RPMI8226 (cell line): ENCODE data around the gene REEP6.
"Not testable (repeated sequence)": the region's sequence is repeated elsewhere in the genome, so short reads cannot be mapped to it uniquely, and the experiment has no call there.

Source experiments
- DNase-seq: peaks from one replicate; pipeline ENCODE4 v3.0.0-alpha.2; 2015

Gene REEP6

GRCh38 chr19:1509602-1510441 lies 18.8 kb downstream of the REEP6 start:
- no peak for DNase-seq

- no peak for DNase-seq
Observed at GRCh38 chr19:1510442-1510806, 19.4 kb downstream of the REEP6 start.

- no peak for DNase-seq
Observed at GRCh38 chr19:1510807-1511206, 19.8 kb downstream of the REEP6 start.

- DNase-seq, result peak; percentile 31
Observed at GRCh38 chr19:1511318-1512317, 20.6 kb downstream of the REEP6 start.

DNA sequence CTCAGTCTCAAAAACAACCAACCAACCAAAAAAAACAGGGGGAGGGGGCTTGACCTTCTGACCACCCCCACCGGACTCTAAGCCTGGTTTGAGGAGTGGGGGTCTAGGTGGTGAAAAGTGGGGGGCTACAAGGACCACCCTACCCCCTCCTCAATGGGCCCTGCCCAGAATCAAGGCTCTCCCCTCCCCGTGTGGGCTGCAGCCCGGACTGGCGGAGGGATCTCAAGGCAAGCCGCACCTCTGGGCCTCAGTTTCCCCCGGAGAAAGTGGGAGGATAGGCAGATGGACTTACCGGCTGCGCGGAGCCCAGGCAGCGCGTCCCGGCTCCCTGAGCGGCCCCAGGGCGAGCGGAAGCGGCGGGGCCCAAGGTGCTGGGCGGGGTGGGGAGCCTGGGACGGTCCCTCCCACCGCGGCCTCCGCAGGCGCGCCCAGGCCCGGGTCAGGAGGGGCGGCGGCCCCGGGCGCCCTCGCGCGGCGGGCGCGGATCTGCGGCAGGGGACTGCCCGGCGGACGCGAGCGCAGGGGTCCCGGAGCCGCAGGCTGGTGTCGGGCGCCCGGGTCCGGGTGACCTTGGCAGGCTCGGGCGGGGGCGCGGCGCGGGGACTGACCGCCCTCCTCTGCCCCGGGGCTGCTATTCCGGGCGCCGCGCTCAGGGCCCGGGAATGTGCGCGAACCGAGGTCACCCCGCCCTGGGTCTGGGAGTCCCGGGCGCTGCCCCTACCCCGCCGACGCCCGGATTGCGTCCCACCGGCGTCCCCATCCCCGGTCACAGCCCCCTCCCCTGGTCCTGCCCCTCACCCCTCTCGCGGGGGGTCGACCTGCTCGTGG lies 21.9 kb downstream of the REEP6 start, which contains the start of gene ADAMTSL5:
TSS of gene ADAMTSL5 (minus strand) at position 349 of the 828 bp plus-strand sequence. CDS start 2,076 bp downstream, outside the sequence.
- peak; percentile 89 for DNase-seq

- peak; percentile 83 for DNase-seq
Observed at GRCh38 chr19:1513499-1514294, 22.7 kb downstream of the REEP6 start.

GRCh38 chr19:1514295-1514661 lies 23.3 kb downstream of the REEP6 start:
- DNase-seq, result no peak

- no peak for DNase-seq
Observed at GRCh38 chr19:1514986-1515721, 24.2 kb downstream of the REEP6 start.

GRCh38 chr19:1516395-1516753 lies 25.4 kb downstream of the REEP6 start:
- no peak for DNase-seq

DNA sequence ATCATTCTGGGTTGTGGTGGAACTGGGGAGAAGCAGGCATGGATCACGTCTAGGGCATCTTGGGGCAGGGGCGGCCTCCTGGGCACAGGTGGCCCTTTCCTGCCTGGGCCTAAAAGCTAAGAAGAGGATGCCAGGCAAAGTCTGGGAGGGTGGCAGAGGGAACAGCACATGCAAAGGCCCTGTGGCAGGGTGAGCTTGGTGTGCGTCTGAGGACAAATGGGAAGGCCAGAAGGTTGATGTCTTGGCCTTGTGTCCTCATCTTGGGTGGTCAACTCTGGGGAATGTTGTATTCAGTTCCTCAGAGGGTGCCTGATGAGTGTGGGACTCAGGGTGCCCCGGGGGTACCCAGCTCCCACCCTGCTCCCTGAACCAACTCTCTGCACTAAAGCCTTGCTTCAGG lies 27.5 kb downstream of the REEP6 start:
- no peak for DNase-seq

DNA sequence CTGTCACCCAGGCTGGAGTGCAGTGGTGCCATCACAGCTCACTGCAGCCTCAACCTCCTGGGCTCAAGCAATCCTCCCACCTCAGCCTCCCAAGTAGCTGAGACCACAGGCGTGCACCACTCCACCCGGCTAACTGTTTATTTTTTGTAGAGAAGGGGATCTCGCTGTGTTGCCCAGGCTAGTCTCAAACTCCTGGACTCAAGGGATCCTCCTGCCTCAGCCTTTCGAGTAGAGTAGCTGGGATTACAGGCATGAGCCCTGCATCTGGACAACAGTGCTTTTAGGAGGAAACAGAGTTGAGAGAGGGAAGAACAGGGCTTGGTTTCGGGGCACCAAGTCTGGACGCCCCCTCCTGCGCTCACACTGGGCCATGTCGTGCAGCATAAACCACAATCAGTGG lies 28.8 kb downstream of the REEP6 start:
- not testable (repeated sequence) for DNase-seq

DNA sequence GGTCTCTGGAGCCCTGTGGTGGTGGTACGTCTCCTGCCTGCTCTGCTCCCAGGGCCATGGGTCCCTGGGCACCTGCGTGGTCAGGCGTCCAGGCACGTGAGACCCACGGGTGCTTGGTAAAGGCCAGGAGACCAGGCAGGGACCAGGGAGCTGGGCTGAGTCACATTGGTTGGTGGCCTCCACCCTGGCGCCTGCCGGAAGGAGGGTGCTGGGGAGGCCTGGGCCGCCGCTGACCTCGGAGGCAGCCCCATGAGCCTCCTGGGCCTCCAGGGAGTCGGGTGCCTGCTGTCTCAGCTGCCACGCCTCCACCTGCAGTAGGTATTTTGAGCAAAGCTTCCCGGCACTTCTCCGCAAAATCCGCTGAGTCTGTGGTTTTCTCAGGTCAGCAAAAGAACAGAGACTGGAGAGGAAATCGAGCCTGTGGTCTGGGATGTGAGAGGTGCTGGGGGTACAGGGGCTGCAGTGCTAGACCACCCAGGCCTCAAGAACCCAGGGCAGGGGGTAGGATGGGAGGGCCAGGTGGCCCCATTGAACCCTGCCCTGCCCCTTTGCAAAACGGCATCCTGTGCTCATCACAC lies 29.3 kb downstream of the REEP6 start:
- peak; percentile 93 for DNase-seq

DNA sequence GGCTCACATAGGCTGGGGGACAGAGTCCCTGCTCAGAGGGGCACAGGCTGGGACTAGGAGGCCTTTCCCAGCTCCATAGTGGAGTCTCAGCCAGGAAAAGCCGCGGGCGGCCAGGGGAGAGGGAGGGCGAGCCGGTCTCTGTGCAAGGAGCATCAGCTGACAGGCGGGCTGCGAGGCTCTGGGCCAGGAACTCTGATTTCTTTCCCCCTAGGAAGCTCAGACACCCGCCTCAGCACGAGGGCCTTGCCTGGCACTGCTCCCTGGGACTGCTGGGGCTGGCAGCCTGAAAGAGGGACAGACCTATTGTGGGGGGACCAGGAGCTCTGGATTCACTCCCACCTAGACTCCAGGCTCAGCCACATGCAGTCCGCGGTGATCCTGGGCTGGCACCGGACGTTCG lies 30.7 kb downstream of the REEP6 start:
- DNase-seq, result no peak

DNA sequence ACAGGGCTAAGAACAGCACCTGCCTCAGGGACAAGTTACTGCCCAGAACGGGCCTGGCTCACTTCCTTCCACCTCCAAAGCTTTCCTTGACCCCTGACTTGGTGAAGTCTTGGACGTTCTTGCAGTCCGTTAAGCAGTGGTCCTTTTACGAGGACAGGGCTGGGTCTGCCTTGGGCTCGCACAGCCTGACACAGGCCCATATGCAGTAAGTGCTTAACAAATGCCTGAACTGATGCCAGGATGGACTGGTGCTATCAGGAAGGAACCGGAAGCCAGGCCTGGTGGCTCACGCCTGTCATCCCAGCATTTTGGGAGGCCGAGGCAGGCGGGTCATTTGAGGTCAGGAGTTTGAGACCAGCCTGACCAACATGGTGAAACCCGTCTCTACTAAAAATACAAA lies 31.1 kb downstream of the REEP6 start:
- no peak for DNase-seq

- DNase-seq, result no peak
Observed at GRCh38 chr19:1522838-1523237, 31.9 kb downstream of the REEP6 start.

- no peak for DNase-seq
Observed at GRCh38 chr19:1523412-1524286, 32.7 kb downstream of the REEP6 start, which contains the start of gene PLK5. Gene PLK5, plus strand, starts transcription at chr19:1524077. Its CDS starts 2,920 bp downstream, at chr19:1526997.

- no peak for DNase-seq
Observed at GRCh38 chr19:1524287-1524971, 33.4 kb downstream of the REEP6 start.

DNA sequence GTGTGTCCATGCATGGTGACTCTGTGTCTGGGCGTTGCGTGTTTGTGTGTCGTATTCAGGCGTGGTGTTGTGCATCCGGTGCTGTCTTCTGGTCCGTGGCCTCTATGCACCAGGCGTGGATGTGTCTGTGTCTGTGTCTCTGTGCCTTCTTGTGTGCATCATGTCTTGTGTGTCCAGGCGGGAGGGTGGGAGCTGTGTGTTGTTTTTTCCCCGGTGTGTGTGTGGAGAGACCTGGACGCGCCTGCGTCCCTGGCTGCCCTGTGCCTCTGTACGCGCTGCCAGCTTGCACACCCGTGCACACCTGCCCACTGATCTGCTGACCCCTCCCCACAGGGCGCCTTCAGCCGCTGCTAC lies 34.0 kb downstream of the REEP6 start:
- no peak for DNase-seq

- DNase-seq, result no peak
Observed at GRCh38 chr19:1525343-1525742, 34.4 kb downstream of the REEP6 start.
